Activated CD4-positive, alpha-beta T cell treated with anti-CD3 and anti-CD28 coated beads, Interleukin-2, amount 10 ng/mL, durations not matched to agents 24 days and 14 days (primary cell): ENCODE results near the gene STRA6. TPM values are rescaled to one million over a fixed set of nuclear protein-coding genes. Genes with fewer than 3 reads are reported as not detected.

Source experiments
- DNase-seq: peaks from one replicate; pipeline ENCODE4 v3.0.0; 2022
- H3K27ac Mint-ChIP-seq: one replicate; pipeline ENCODE4 v1.8.0; 2022; ENCODE audit warnings: mild to moderate bottlenecking, mixed read lengths
- H3K27me3 Mint-ChIP-seq: one replicate; pipeline ENCODE4 v1.8.0; 2022; ENCODE audit warnings: mixed read lengths
- H3K36me3 Mint-ChIP-seq: one replicate; pipeline ENCODE4 v1.8.0; 2022; ENCODE audit warnings: low read depth, mild to moderate bottlenecking, mixed read lengths
- H3K4me1 Mint-ChIP-seq: one replicate; pipeline ENCODE4 v1.8.0; 2021; ENCODE audit warnings: mixed read lengths
- H3K4me3 Mint-ChIP-seq: one replicate; pipeline ENCODE4 v1.8.0; 2022; ENCODE audit warnings: mild to moderate bottlenecking, moderate library complexity, mixed read lengths
- H3K9me3 Mint-ChIP-seq: one replicate; pipeline ENCODE4 v1.8.0; 2021; ENCODE audit warnings: mixed read lengths
- intact Hi-C: fragments of 100-400 bp; cut with micrococcal nuclease; formaldehyde crosslinking; loops from one replicate; pipeline ENCODE4 v1.15.1; 2023
- total RNA-seq: library from RNA; stranded (reverse); gene quantifications from 2 replicates; pipeline ENCODE4 v1.2.3, GENCODE V29; 2022

Gene STRA6
- total RNA-seq, 1 donor from 2014 or later = not detected

DNA sequence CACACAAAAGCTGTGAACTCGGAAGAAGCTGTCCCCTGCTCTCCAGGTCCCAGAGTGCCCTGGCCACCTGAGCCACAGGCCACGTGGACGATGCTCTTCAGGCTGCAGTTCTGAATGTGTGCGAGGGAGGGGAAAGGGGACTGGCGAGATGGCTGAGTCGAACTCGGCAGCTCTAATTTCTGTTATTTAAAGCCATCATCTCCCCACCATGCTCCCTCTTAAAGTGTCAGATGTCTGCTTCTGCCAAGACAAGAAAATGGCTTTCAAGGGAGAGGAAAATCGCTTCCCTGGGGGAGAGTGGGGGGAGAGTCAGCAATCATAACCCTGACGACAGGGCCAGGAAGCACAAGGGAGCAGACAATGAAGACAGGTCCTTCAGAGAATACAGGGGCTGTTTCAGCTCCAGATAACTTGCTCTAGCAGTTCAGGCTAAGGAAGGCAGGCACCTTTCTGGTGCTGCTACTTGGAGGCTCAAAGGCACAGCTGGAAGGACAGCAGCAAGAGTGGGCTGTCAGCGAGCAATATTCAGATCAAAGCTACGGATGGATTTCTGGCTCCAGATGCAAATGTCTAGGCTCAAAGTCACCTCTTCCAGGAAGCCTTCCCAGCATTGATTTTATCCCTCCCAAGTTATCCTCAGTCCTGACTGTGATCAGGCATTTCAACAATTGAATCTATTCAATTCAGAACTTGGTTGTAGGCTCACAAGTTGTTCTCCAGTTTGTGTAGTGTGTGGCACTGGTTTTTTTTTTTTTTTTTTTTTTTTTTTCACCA, 18.1 kb upstream of the STRA6 start:
- no peak for DNase-seq
- H3K4me1 Mint-ChIP-seq = no peaks in the 10 kb centered on the region
- intact Hi-C loops = no loop called here
- H3K36me3 Mint-ChIP-seq = no peaks in the 10 kb centered on the region
- H3K27ac Mint-ChIP-seq = no peak overlapping the region
- H3K4me3 Mint-ChIP-seq = no peak overlapping the region
- H3K9me3 Mint-ChIP-seq = no peaks in the 10 kb centered on the region
- peaks cover 32% of the 10 kb centered on the region for H3K27me3 Mint-ChIP-seq

GRCh38 chr15:74217907-74218885, 15.6 kb upstream of the STRA6 start:
- Mint-ChIP-seq H3K4me1 (no peaks in the 10 kb centered on the region), H3K27ac (no peak overlapping the region), H3K27me3 (peaks cover 19% of the 10 kb centered on the region), H3K4me3 (no peak overlapping the region), H3K36me3 (no peaks in the 10 kb centered on the region), H3K9me3 (no peaks in the 10 kb centered on the region)
- DNase-seq = no peak
- intact Hi-C loops = no loop called here

DNA sequence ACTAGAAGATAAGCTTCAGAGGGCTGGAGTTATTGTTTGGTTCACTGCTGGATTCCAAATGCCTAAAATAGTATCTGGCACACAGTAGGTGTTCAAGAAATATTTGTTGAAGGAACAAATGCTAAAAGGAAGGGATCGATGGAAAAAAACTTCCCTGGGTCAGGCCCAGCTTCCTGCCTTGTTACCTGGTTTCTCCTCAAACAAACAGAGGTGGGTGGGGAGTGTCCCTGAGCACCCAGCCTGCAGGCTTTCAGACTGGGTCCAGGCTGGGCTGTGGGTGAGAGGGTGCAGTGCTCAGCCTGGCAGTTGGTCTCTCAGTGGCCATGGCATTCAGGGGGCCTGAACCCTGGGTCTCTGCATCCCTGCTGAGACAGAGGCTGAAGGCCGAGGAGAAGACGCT, 14.4 kb upstream of the STRA6 start:
- Mint-ChIP-seq H3K4me3 (no peak overlapping the region), H3K27me3 (peaks cover 14% of the 10 kb centered on the region), H3K27ac (no peak overlapping the region), H3K4me1 (no peaks in the 10 kb centered on the region), H3K36me3 (no peaks in the 10 kb centered on the region), H3K9me3 (no peaks in the 10 kb centered on the region)
- DNase-seq = no peak
- intact Hi-C loops = no loop called here

- no peaks in the 10 kb centered on the region for H3K4me1 Mint-ChIP-seq
- no peak for DNase-seq
- intact Hi-C loops = no loop called here
- no peak overlapping the region for H3K27ac Mint-ChIP-seq
- no peak overlapping the region for H3K4me3 Mint-ChIP-seq
- H3K9me3 Mint-ChIP-seq = no peaks in the 10 kb centered on the region
- H3K27me3 Mint-ChIP-seq = peaks cover 11% of the 10 kb centered on the region
- H3K36me3 Mint-ChIP-seq = no peaks in the 10 kb centered on the region
These were observed 13.4 kb upstream of the STRA6 start for GRCh38 chr15:74215958-74216357.

- no peak overlapping the region for H3K27ac Mint-ChIP-seq
- H3K36me3 Mint-ChIP-seq = no peaks in the 10 kb centered on the region
These were observed 11.9 kb upstream of the STRA6 start for GRCh38 chr15:74214324-74215021.

DNA sequence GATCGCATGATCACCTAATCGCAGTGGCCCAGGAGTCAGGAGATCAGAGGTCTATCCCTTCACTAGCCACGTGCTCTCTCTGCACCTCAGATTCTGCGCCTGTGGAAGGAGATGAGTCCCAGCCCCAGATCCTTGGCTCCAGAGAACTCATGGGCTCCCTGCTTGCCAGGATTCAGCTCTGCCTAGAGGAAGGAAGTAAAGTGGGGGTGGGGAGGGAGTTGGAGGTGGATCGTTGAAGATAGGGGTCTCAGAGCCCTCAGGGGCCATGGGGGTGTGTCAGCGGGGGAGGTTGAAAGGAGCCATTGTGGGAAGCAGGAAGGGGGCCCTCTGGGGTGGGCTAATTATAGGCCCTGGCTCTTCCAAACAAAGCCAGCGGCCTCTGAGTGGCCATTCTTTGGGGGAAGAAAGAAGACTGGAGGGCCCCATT, 11.3 kb upstream of the STRA6 start:
- Mint-ChIP-seq H3K27ac (no peak overlapping the region), H3K4me1 (no peaks in the 10 kb centered on the region), H3K9me3 (no peaks in the 10 kb centered on the region), H3K27me3 (peaks cover 6% of the 10 kb centered on the region), H3K4me3 (no peak overlapping the region), H3K36me3 (no peaks in the 10 kb centered on the region)
- no peak for DNase-seq
- intact Hi-C loops = no loop called here

More at GRCh38 chr15:74214324-74215021, 11.9 kb upstream of the STRA6 start:
- Mint-ChIP-seq H3K9me3 (no peaks in the 10 kb centered on the region), H3K4me3 (no peak overlapping the region), H3K4me1 (no peaks in the 10 kb centered on the region), H3K27me3 (peaks cover 7% of the 10 kb centered on the region)
- DNase-seq = no peak
- intact Hi-C loops = no loop called here

GRCh38 chr15:74212494-74212893, 9.9 kb upstream of the STRA6 start:
- no peak for DNase-seq
- Mint-ChIP-seq H3K9me3 (no peaks in the 10 kb centered on the region), H3K4me3 (no peak overlapping the region), H3K27ac (no peak overlapping the region), H3K27me3 (peaks cover 10% of the 10 kb centered on the region), H3K36me3 (no peaks in the 10 kb centered on the region), H3K4me1 (no peaks in the 10 kb centered on the region)
- intact Hi-C loops = no loop called here

DNA sequence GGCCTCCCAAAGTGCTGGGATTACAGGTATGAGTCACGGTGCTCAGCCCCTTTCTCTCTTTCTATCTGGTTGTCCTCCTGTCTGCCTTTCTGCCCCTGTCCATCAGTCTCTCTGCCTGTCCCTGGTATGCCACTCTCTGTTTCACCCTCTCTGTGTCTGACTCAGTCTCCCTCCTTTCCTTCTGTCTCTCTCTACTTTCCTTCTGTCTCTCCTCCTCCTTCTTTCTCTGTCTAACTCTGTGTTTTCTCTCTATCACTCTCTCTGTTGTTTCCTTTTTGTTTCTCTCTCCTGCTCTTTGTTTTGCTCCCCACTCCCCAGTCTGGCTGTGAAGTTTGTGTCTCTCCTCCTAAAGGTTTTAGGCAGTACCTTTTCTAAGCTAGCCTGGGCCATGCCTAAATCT, 9.1 kb upstream of the STRA6 start:
- Mint-ChIP-seq H3K4me3 (no peak overlapping the region), H3K4me1 (no peaks in the 10 kb centered on the region), H3K27me3 (peaks cover 14% of the 10 kb centered on the region), H3K36me3 (no peaks in the 10 kb centered on the region), H3K27ac (no peak overlapping the region), H3K9me3 (no peaks in the 10 kb centered on the region)
- DNase-seq = no peak
- intact Hi-C loops = no loop called here

- intact Hi-C loops = no loop called here
- Mint-ChIP-seq H3K36me3 (no peaks in the 10 kb centered on the region), H3K27ac (no peak overlapping the region), H3K4me3 (no peak overlapping the region), H3K9me3 (no peaks in the 10 kb centered on the region), H3K4me1 (no peaks in the 10 kb centered on the region), H3K27me3 (peaks cover 14% of the 10 kb centered on the region)
- DNase-seq = no peak
These were observed 8.1 kb upstream of the STRA6 start for GRCh38 chr15:74210729-74211128.

DNA sequence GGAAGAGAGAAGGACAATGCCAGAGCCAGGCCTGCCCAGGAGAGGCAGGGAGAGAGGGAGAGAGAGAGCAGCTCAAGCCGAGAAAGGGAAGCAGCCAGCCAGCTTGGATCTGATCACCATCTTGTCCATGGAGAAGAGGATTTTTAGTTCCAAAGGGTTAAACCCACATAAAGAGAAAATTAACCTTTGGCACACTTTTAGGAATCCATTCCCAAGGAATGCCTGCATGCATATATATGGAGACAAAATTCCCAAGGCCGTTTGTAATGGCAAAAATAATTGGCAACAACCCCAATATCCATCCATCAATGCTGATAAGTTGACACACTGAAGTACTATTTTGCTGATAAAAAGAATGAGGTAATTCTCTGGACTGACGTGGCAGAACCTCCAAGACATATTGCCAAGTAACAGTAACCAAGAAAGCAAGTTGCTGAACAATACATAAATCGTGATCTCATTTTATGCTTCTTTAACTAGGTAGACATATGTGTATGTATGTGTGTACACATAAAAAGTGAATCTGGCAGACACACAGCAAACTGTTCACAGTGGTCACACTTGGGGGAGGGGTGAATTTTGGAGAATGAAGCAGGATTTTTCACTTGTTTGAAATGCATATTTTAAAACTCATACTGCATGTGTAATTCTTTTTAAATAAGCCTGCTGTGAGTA, 7.5 kb upstream of the STRA6 start:
- H3K4me1 Mint-ChIP-seq = no peaks in the 10 kb centered on the region
- H3K27me3 Mint-ChIP-seq = peaks cover 14% of the 10 kb centered on the region
- DNase-seq = no peak
- no peaks in the 10 kb centered on the region for H3K9me3 Mint-ChIP-seq
- intact Hi-C loops = no loop called here
- no peak overlapping the region for H3K27ac Mint-ChIP-seq
- no peaks in the 10 kb centered on the region for H3K36me3 Mint-ChIP-seq
- H3K4me3 Mint-ChIP-seq = no peak overlapping the region

GRCh38 chr15:74209560-74209958, 7.0 kb upstream of the STRA6 start:
- DNase-seq = no peak
- no peak overlapping the region for H3K27ac Mint-ChIP-seq
- H3K9me3 Mint-ChIP-seq = no peaks in the 10 kb centered on the region
- intact Hi-C loops = no loop called here
- H3K4me3 Mint-ChIP-seq = no peak overlapping the region
- H3K4me1 Mint-ChIP-seq = peaks cover 2% of the 10 kb centered on the region
- peaks cover 14% of the 10 kb centered on the region for H3K27me3 Mint-ChIP-seq
- no peaks in the 10 kb centered on the region for H3K36me3 Mint-ChIP-seq

- no peak overlapping the region for H3K27ac Mint-ChIP-seq
- no peak overlapping the region for H3K4me3 Mint-ChIP-seq
- no peaks in the 10 kb centered on the region for H3K9me3 Mint-ChIP-seq
- H3K27me3 Mint-ChIP-seq = peaks cover 14% of the 10 kb centered on the region
- peaks cover 2% of the 10 kb centered on the region for H3K4me1 Mint-ChIP-seq
- no peak for DNase-seq
- H3K36me3 Mint-ChIP-seq = no peaks in the 10 kb centered on the region
- intact Hi-C loops = no loop called here
These were observed 6.4 kb upstream of the STRA6 start for GRCh38 chr15:74208901-74209559.

DNA sequence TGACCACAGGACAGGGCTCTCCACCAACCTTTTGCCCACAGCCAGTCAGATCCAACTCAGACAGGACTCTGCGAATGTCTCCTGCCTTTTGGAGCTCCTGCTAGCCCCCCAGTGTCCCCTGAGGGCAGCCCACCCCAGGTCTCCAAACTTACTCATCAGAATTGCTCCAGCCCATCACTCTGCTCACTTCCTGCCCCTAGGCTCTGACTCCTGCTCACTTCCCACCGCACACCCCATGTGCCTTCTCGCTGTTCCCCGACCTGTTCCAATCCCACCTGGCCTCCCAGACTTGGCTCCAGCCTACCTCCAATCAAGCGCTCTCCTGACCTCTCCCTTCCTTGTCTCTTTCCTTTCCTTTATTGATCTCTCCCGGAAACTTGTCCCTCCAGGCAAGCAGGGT, 5.9 kb upstream of the STRA6 start:
- intact Hi-C loops = no loop called here

More for the DNA sequence above, 5.9 kb upstream of the STRA6 start:
- no peak for DNase-seq
- no peak overlapping the region for H3K27ac Mint-ChIP-seq
- peaks cover 2% of the 10 kb centered on the region for H3K4me1 Mint-ChIP-seq
- H3K27me3 Mint-ChIP-seq = peaks cover 16% of the 10 kb centered on the region
- no peaks in the 10 kb centered on the region for H3K36me3 Mint-ChIP-seq
- H3K9me3 Mint-ChIP-seq = no peaks in the 10 kb centered on the region
- no peak overlapping the region for H3K4me3 Mint-ChIP-seq
